HEK293 (cell line): ENCODE measurements around the gene ODF2.
"Not testable (repeated sequence)": the region's sequence is repeated elsewhere in the genome, so short reads cannot be mapped to it uniquely, and the experiment has no call there.

Experiments used
- CTCF ChIA-PET: fragments of 350-600 bp; formaldehyde crosslinking; extraction: SDS; loops from one replicate; lab custom pipeline; 2021; ENCODE audit warnings: antibody characterized with exemption; lab: Yijun Ruan, JAX
- POLR2A ChIA-PET: fragments of 300-600 bp; formaldehyde crosslinking; extraction: SDS; loops from one replicate; lab custom pipeline; 2020; ENCODE audit warnings: antibody characterized with exemption, inconsistent platforms; lab: Yijun Ruan, JAX
- H3K27ac ChIP-seq: fragments of 200-500 bp; sonication (Bioruptor generic); 2 replicates; pipeline ENCODE4 v1.5.1; 2014; ENCODE audit warnings: low read depth, low read length, control low read depth, inconsistent platforms; ENCODE audit errors: extremely low read depth
- H3K36me3 ChIP-seq, 2 experiments: fragments of 200-500 bp in 1 of 2; sonication (Bioruptor generic) in 1 of 2; 1 replicate in 1 of 2; 2 replicates in 1 of 2; pipeline ENCODE4 v1.5.1; 2014 to 2017; ENCODE audit warnings: inconsistent platforms in 2 of 2, low read length in 2 of 2; ENCODE audit not compliant: control insufficient read depth in 2 of 2, insufficient read depth in 1 of 2
- H3K4me1 ChIP-seq: fragments of 200-500 bp; sonication (Bioruptor generic); 2 replicates; pipeline ENCODE4 v1.5.1; 2014; ENCODE audit warnings: mild to moderate bottlenecking, low read length, inconsistent platforms; ENCODE audit not compliant: control insufficient read depth, insufficient read depth
- H3K4me3 ChIP-seq: 2 replicates; pipeline ENCODE4 v1.5.1; 2011; ENCODE audit warnings: low read depth, mild to moderate bottlenecking, control low read depth, low read length, moderate library complexity
- H3K9me3 ChIP-seq: fragments of 200-500 bp; sonication (Bioruptor generic); 2 replicates; pipeline ENCODE4 v1.5.1; 2014; ENCODE audit warnings: low read depth, low read length, inconsistent platforms; ENCODE audit not compliant: control insufficient read depth, insufficient read depth
- GLI2 ChIP-seq: fragments of 450-650 bp; formaldehyde crosslinking; IDR thresholded peaks from 2 replicates; pipeline ENCODE4; 2017; ENCODE audit warnings: missing biosample characterization, missing genetic modification characterization, low read depth, borderline replicate concordance
- PRDM10 ChIP-seq: fragments of 450-650 bp; formaldehyde crosslinking; IDR thresholded peaks from 2 replicates; pipeline ENCODE4 v1.5.1; 2016; ENCODE audit warnings: missing biosample characterization, missing genetic modification characterization
- PRDM2 ChIP-seq: fragments of 450-650 bp; formaldehyde crosslinking; IDR thresholded peaks from 2 replicates; pipeline ENCODE4 v1.5.1; 2016; ENCODE audit warnings: missing biosample characterization, missing genetic modification characterization, borderline replicate concordance
- SETDB1 ChIP-seq: IDR thresholded peaks from one replicate; pipeline ENCODE4 v1.6.1; 2017; ENCODE audit warnings: mild to moderate bottlenecking, low read length, moderate library complexity, mixed read lengths; ENCODE audit not compliant: insufficient read length
- ZFP69B ChIP-seq: fragments of 450-650 bp; formaldehyde crosslinking; IDR thresholded peaks from 2 replicates; pipeline ENCODE4 v1.5.1; 2016; ENCODE audit warnings: missing biosample characterization, missing genetic modification characterization
- ZNF132 ChIP-seq: fragments of 450-650 bp; formaldehyde crosslinking; IDR thresholded peaks from 2 replicates; pipeline ENCODE4 v1.5.1; 2017; ENCODE audit warnings: missing biosample characterization, missing genetic modification characterization, borderline replicate concordance
- ZNF184 ChIP-seq: fragments of 450-650 bp; IDR thresholded peaks from 2 replicates; pipeline ENCODE4 v1.5.1; 2018; ENCODE audit warnings: missing biosample characterization, mild to moderate bottlenecking, missing genetic modification characterization
- ZNF211 ChIP-seq: fragments of 450-650 bp; formaldehyde crosslinking; IDR thresholded peaks from 2 replicates; pipeline ENCODE4 v1.5.1; 2016; ENCODE audit warnings: low read depth, missing biosample characterization, missing genetic modification characterization
- ZNF221 ChIP-seq: fragments of 450-650 bp; formaldehyde crosslinking; IDR thresholded peaks from 2 replicates; pipeline ENCODE4 v1.5.1; 2017; ENCODE audit warnings: missing biosample characterization, missing genetic modification characterization, borderline replicate concordance
- ZNF274 ChIP-seq, 2 experiments: fragments of 200-500 bp in 1 of 2; fragments of 450-650 bp in 1 of 2; sonication (Bioruptor generic) in 1 of 2; formaldehyde crosslinking in 1 of 2; IDR thresholded peaks; 2 replicates each; pipeline versions ENCODE4 v1.5.1 to v1.6.1; 2014 to 2016; ENCODE audit warnings: borderline replicate concordance in 1 of 2, inconsistent platforms in 1 of 2, low read length in 1 of 2, missing biosample characterization in 1 of 2, missing genetic modification characterization in 1 of 2
- ZNF404 ChIP-seq: fragments of 450-650 bp; formaldehyde crosslinking; IDR thresholded peaks from 2 replicates; pipeline ENCODE4 v1.5.1; 2017; ENCODE audit warnings: missing biosample characterization, missing genetic modification characterization
- ZNF521 ChIP-seq: fragments of 450-650 bp; formaldehyde crosslinking; IDR thresholded peaks from 2 replicates; pipeline ENCODE4 v1.5.1; 2017; ENCODE audit warnings: missing biosample characterization, mild to moderate bottlenecking, missing genetic modification characterization
- ZNF677 ChIP-seq: fragments of 450-650 bp; IDR thresholded peaks from 2 replicates; pipeline ENCODE4 v1.5.0; 2018; ENCODE audit warnings: missing biosample characterization, mild to moderate bottlenecking, missing genetic modification characterization, moderate library complexity
- ZNF768 ChIP-seq: fragments of 450-650 bp; formaldehyde crosslinking; IDR thresholded peaks from 2 replicates; pipeline ENCODE4 v1.5.1; 2018; ENCODE audit warnings: missing biosample characterization, mild to moderate bottlenecking, missing genetic modification characterization

ODF2 gene

GRCh38 chr9:128422022-128422782 lies 33.6 kb upstream of the ODF2 start:
- TF ChIP-seq ZNF768, result 0 out of 2 replicates have a peak, but pooled peaks have one; percentile 35
- not testable (repeated sequence) for H3K9me3 ChIP-seq, H3K27ac ChIP-seq, H3K4me1 ChIP-seq, H3K4me3 ChIP-seq
- POLR2A ChIA-PET, result interaction anchor here (0.6 to 2.0 kb wide), 3 partner anchors 16 to 146 kb away, joined by 3 to 10 read pairs (median 3); partner anchors contain the start of genes GOLGA2, SWI5 and URM1
- peaks cover 3 to 25% of the 10 kb centered on the region in 2 experiments; a peak in 2 of 3 replicates for H3K36me3 ChIP-seq
- CTCF ChIA-PET, result interaction anchor here (1.0 to 3.3 kb wide), 3 partner anchors 16 to 36 kb away, joined by 3 to 12 read pairs (median 4); no protein-coding TSS in a partner anchor

- no peak for TF ChIP-seq ZNF274 (IDR thresholded peaks at IDR 0.05; ENCODE audit: low read length)
- no peak for TF ChIP-seq ZNF274 (tag by site-specific recombination; IDR thresholded peaks at IDR 0.05; ENCODE audit: borderline replicate concordance)
- TF ChIP-seq ZFP69B (tag by site-specific recombination), result no peak
- TF ChIP-seq ZNF404 (tag by site-specific recombination), result no peak
- no peak for TF ChIP-seq GLI2 (tag by site-specific recombination)
- no peak for TF ChIP-seq ZNF677 (tag by site-specific recombination)
- no peak for TF ChIP-seq ZNF184 (tag by site-specific recombination)
- TF ChIP-seq ZNF221, result no peak
- no peak for TF ChIP-seq ZNF211
- no peak for TF ChIP-seq SETDB1
- TF ChIP-seq ZNF132 (tag by site-specific recombination), result no peak
- TF ChIP-seq PRDM2 (tag by site-specific recombination), result no peak
- TF ChIP-seq ZNF521 (tag by site-specific recombination), result no peak
- Histone ChIP-seq H3K9me3 (no peaks in the 10 kb centered on the region), H3K36me3 (peaks cover 3 to 25% of the 10 kb centered on the region in 2 experiments; a peak in 2 of 3 replicates), H3K27ac (no peak overlapping the region), H3K4me3 (no peak overlapping the region), H3K4me1 (peaks cover 5% of the 10 kb centered on the region)
- ChIA-PET POLR2A (interaction anchor here (0.6 kb wide), 1 partner anchor 52 kb away, joined by 3 read pairs; the partner anchor contains the start of gene URM1), CTCF (interaction anchor here (0.6 to 3.3 kb wide), 3 partner anchors 16 to 608 kb away, joined by 3 to 12 read pairs (median 4); no protein-coding TSS in a partner anchor)
Measured at GRCh38 chr9:128422783-128423150, 33.0 kb upstream of the ODF2 start.

GRCh38 chr9:128423356-128423755 lies 32.5 kb upstream of the ODF2 start:
- not testable (repeated sequence) for H3K4me3 ChIP-seq, H3K27ac ChIP-seq, H3K4me1 ChIP-seq, H3K9me3 ChIP-seq
- 0 out of 2 replicates have a peak, but pooled peaks have one; percentile 20 for TF ChIP-seq PRDM10
- H3K36me3 ChIP-seq, result peaks cover 3 to 29% of the 10 kb centered on the region in 2 experiments; a peak in 2 of 3 replicates
- ChIA-PET POLR2A (interaction anchor here (0.5 to 1.3 kb wide), 2 partner anchors 18 to 632 kb away, joined by 3 read pairs; no protein-coding TSS in a partner anchor), CTCF (interaction anchor here (0.6 to 3.3 kb wide), 3 partner anchors 15 to 607 kb away, joined by 3 to 12 read pairs (median 4); no protein-coding TSS in a partner anchor)
